Kidney (tissue), 14 donors: Measurements from ENCODE around the gene AIFM2. TPM values are rescaled to one million over a fixed set of nuclear protein-coding genes. Genes with fewer than 3 reads are reported as not detected.

Experiments used
- DNase-seq, 5 donors: peaks; one replicate each; pipeline ENCODE4 v3.0.0-alpha.2; 2013 to 2020
- FAIRE-seq: peaks from 2 replicates; lab custom pipeline; 2012; peaks lifted over from hg19 to GRCh38; lab: Jason Lieb, UNC
- H3K27ac ChIP-seq, 2 donors: one replicate each; pipeline ENCODE4 v1.7.0; 2013; ENCODE audit warnings: low read depth in 2 of 2, low read length in 2 of 2, inconsistent platforms in 1 of 2
- H3K27me3 ChIP-seq: one replicate; pipeline ENCODE4 v1.7.1; 2013; ENCODE audit warnings: low read length, inconsistent platforms; ENCODE audit not compliant: control insufficient read depth, insufficient read depth
- H3K36me3 ChIP-seq, 3 donors: one replicate each; pipeline versions ENCODE4 v1.7.0 to v1.7.1; 2013; ENCODE audit warnings: low read length in 3 of 3, control low read depth in 1 of 3, inconsistent platforms in 1 of 3; ENCODE audit not compliant: insufficient read depth in 3 of 3, control insufficient read depth in 2 of 3
- H3K4me1 ChIP-seq, 3 donors: one replicate each; pipeline versions ENCODE4 v1.7.0 to v1.7.1; 2013; ENCODE audit warnings: low read length in 3 of 3, inconsistent platforms in 1 of 3, low read depth in 1 of 3; ENCODE audit not compliant: control insufficient read depth in 2 of 3, insufficient read depth in 2 of 3
- H3K4me3 ChIP-seq, 3 donors: one replicate each; pipeline versions ENCODE4 v1.7.0 to v1.8.1; 2013; ENCODE audit warnings: low read length in 3 of 3, control low read depth in 1 of 3, inconsistent platforms in 1 of 3
- H3K9ac ChIP-seq, 3 donors: one replicate each; pipeline versions ENCODE4 v1.7.0 to v1.7.1; 2013; ENCODE audit warnings: low read length in 3 of 3, control low read depth in 1 of 3, inconsistent platforms in 1 of 3
- H3K9me3 ChIP-seq, 3 donors: one replicate each; pipeline versions ENCODE4 v1.7.0 to v1.7.1; 2013; ENCODE audit warnings: low read length in 3 of 3, control low read depth in 1 of 3, inconsistent platforms in 1 of 3; ENCODE audit not compliant: control insufficient read depth in 2 of 3, insufficient read depth in 1 of 3
- CTCF ChIP-seq: IDR thresholded peaks from 3 replicates; pipeline ENCODE4 v1.5.1; 2012; ENCODE audit warnings: mild to moderate bottlenecking, moderate library complexity, borderline replicate concordance; ENCODE audit not compliant: insufficient read depth; ENCODE audit errors: extremely low read depth
- intact Hi-C: fragments of 100-400 bp; cut with DNase I; formaldehyde crosslinking; loops from one replicate; pipeline ENCODE4 v1.11.1; 2022
- polyA plus RNA-seq: library from polyadenylated mRNA; stranded (reverse); fragments of 350-450 nt; fragmentation: Illumina TruSeq; extraction: RNeasy Lipid Tissue Mini Kit (QIAGEN cat#74804); gene quantifications from one replicate; pipeline ENCODE4 v1.2.3, GENCODE V29; 2014; ENCODE audit warnings: low read depth, low replicate concordance; ENCODE audit not compliant: insufficient read depth
- total RNA-seq: library from RNA; stranded (reverse); fragmentation: NEBNext Ultra II Directional; extraction: Animal tissue kit (Norgen Biotek cat#: 25700); gene quantifications from one replicate; pipeline ENCODE4 v1.2.1, GENCODE V29; 2021
- donor health status: control.
- donor health status: control.
- donor health status: control.
- donor health status: control.
- donor health status: control.
- donor health status: DM: yes; HTN: yes; CAD: no.
- donor health status: Normal renal cell carcinoma (clear cell type).

The AIFM2 gene
- total and polyA plus RNA-seq, 2 donors from 2014 or later: 12.7 to 14.8 TPM

- no peak overlapping the region for H3K4me3 ChIP-seq
- no peak for TF ChIP-seq CTCF
- H3K27ac ChIP-seq: no peak overlapping the region
- no peak overlapping the region for H3K9ac ChIP-seq
- H3K36me3 ChIP-seq: no peaks in the 10 kb centered on the region
- peaks cover 0 to 4% (median 0%) of the 10 kb centered on the region in 3 donors for H3K4me1 ChIP-seq
- H3K27me3 ChIP-seq: no peaks in the 10 kb centered on the region
- no peak for FAIRE-seq
- no peak for DNase-seq
- intact Hi-C loops: no loop called here
- H3K9me3 ChIP-seq: no peaks in the 10 kb centered on the region
Measured at GRCh38 chr10:70176441-70176840, 43.8 kb upstream of the AIFM2 start.

- no peaks in the 10 kb centered on the region for H3K36me3 ChIP-seq
- no peak overlapping the region for H3K4me3 ChIP-seq
- intact Hi-C loops: no loop called here
- TF ChIP-seq CTCF: no peak
- no peaks in the 10 kb centered on the region for H3K27me3 ChIP-seq
- H3K9ac ChIP-seq: no peak overlapping the region
- H3K4me1 ChIP-seq: peaks cover 0 to 4% (median 0%) of the 10 kb centered on the region in 3 donors
- no peak overlapping the region for H3K27ac ChIP-seq
- FAIRE-seq (no peak), DNase-seq (no peak)
- no peaks in the 10 kb centered on the region for H3K9me3 ChIP-seq
Measured at GRCh38 chr10:70175516-70175915, 42.9 kb upstream of the AIFM2 start.

- intact Hi-C loops: no loop called here
- Histone ChIP-seq H3K9me3 (no peaks in the 10 kb centered on the region), H3K4me1 (peaks cover 0 to 8% (median 0%) of the 10 kb centered on the region in 3 donors), H3K9ac (no peak overlapping the region), H3K27me3 (no peaks in the 10 kb centered on the region), H3K36me3 (no peaks in the 10 kb centered on the region), H3K27ac (no peak overlapping the region), H3K4me3 (no peak overlapping the region)
- FAIRE-seq: no peak
- no peak for DNase-seq
- no peak for TF ChIP-seq CTCF
Measured at GRCh38 chr10:70174058-70174741, 41.6 kb upstream of the AIFM2 start.
